ENCODE measurements around the gene MAPK12. TPM values are rescaled to one million over a fixed set of nuclear protein-coding genes. Genes with fewer than 3 reads are reported as not detected.

MAPK12 gene
- total RNA-seq, 1 experiment from 2014 or later, result 24.9 TPM

- peak within 1 kb of the TSS; percentile 87 for H3K27ac Mint-ChIP-seq (ENCODE audit: low read depth, unreplicated experiment)
- intact Hi-C loops (cut with micrococcal nuclease), result no loop called here
- peaks cover 21% of the 10 kb centered on the region for H3K4me1 Mint-ChIP-seq (ENCODE audit: insufficient read depth, unreplicated experiment)
- no peak for TF ChIP-seq CTCF (IDR thresholded peaks at IDR 0.05; ENCODE audit: unreplicated experiment)
- H3K27me3 Mint-ChIP-seq (ENCODE audit: insufficient read depth, unreplicated experiment), result no peaks in the 10 kb centered on the region
- peaks cover 30% of the 10 kb centered on the region for H3K36me3 Mint-ChIP-seq (ENCODE audit: insufficient read depth, unreplicated experiment)
- peak; percentile 70 for DNase-seq (ENCODE audit: unreplicated experiment)
- H3K4me3 Mint-ChIP-seq (ENCODE audit: unreplicated experiment), result peak within 1 kb of the TSS; percentile 81
- ChIA-PET POLR2A (interaction anchor here (0.6 to 6.6 kb wide), 23 partner anchors 10 to 357 kb away, joined by 3 to 73 read pairs (median 5); partner anchors contain the start of genes DENND6B, HDAC10, MAPK12 and TUBGCP6), CTCF (interaction anchor here (0.5 to 3.9 kb wide), 4 partner anchors 16 to 34 kb away, joined by 3 to 15 read pairs (median 7); no protein-coding TSS in a partner anchor)
- BruUV-seq (replicated peaks), result TSS peak; percentile 42
- H3K9me3 Mint-ChIP-seq (ENCODE audit: unreplicated experiment), result no peaks in the 10 kb centered on the region
Observed at GRCh38 chr22:50306753-50307749, 45.6 kb upstream of the MAPK12 start, which contains the start of gene PLXNB2. TSS of gene PLXNB2 (minus strand) at chr22:50307646. CDS start at chr22:50290584, 17,062 bp downstream.

- DNase-seq (ENCODE audit: unreplicated experiment), result peak; percentile 98
- TF ChIP-seq CTCF (IDR thresholded peaks at IDR 0.05; ENCODE audit: unreplicated experiment), result no peak
- Mint-ChIP-seq H3K4me1 (ENCODE audit: insufficient read depth, unreplicated experiment) (peaks cover 28% of the 10 kb centered on the region), H3K36me3 (ENCODE audit: insufficient read depth, unreplicated experiment) (peaks cover 35% of the 10 kb centered on the region), H3K9me3 (ENCODE audit: unreplicated experiment) (no peaks in the 10 kb centered on the region), H3K27me3 (ENCODE audit: insufficient read depth, unreplicated experiment) (no peaks in the 10 kb centered on the region), H3K4me3 (ENCODE audit: unreplicated experiment) (peak overlapping the region; percentile 81), H3K27ac (ENCODE audit: low read depth, unreplicated experiment) (peak overlapping the region; percentile 87)
- TSS peak; percentile 89 for BruUV-seq (replicated peaks)
- ChIA-PET POLR2A (interaction anchor here (0.6 to 6.6 kb wide), 20 partner anchors 9 to 276 kb away, joined by 3 to 73 read pairs (median 5); partner anchors contain the start of genes CHKB, DENND6B, HDAC10 and MAPK12), CTCF (interaction anchor here (0.5 to 3.9 kb wide), 5 partner anchors 12 to 91 kb away, joined by 3 to 15 read pairs (median 3); no protein-coding TSS in a partner anchor)
- intact Hi-C loops (cut with micrococcal nuclease), result no loop called here
Observed at GRCh38 chr22:50305923-50306566, 44.6 kb upstream of the MAPK12 start.

- BruUV-seq (replicated peaks), result no TSS peak
- TF ChIP-seq CTCF (IDR thresholded peaks at IDR 0.05; ENCODE audit: unreplicated experiment), result no peak
- Mint-ChIP-seq H3K27ac (ENCODE audit: low read depth, unreplicated experiment) (peak overlapping the region; percentile 87), H3K4me3 (ENCODE audit: unreplicated experiment) (peak overlapping the region; percentile 81), H3K4me1 (ENCODE audit: insufficient read depth, unreplicated experiment) (peaks cover 33% of the 10 kb centered on the region), H3K36me3 (ENCODE audit: insufficient read depth, unreplicated experiment) (peaks cover 40% of the 10 kb centered on the region), H3K27me3 (ENCODE audit: insufficient read depth, unreplicated experiment) (no peaks in the 10 kb centered on the region), H3K9me3 (ENCODE audit: unreplicated experiment) (no peaks in the 10 kb centered on the region)
- DNase-seq (ENCODE audit: unreplicated experiment), result no peak
- intact Hi-C loops (cut with micrococcal nuclease), result no loop called here
- CTCF ChIA-PET, result interaction anchor here (0.6 to 3.9 kb wide), 6 partner anchors 12 to 91 kb away, joined by 3 to 15 read pairs (median 6); partner anchors contain the start of gene HDAC10
- POLR2A ChIA-PET, result interaction anchor here (0.6 to 6.6 kb wide), 19 partner anchors 8 to 277 kb away, joined by 3 to 73 read pairs (median 5); partner anchors contain the start of genes CHKB, DENND6B, HDAC10 and MAPK12
Observed at GRCh38 chr22:50305393-50305922, 44.0 kb upstream of the MAPK12 start.
